ENCODE measurements around the gene LMOD2. TPM values are rescaled to one million over a fixed set of nuclear protein-coding genes. Genes with fewer than 3 reads are reported as not detected.

Gene LMOD2
- not detected for polyA plus RNA-seq (2012; ENCODE audit: missing spikeins)

- TF ChIP-seq POLR2A (IDR thresholded peaks at IDR 0.05; ENCODE audit: low read depth, low read length) (no peak), POLR2AphosphoS5 (IDR thresholded peaks at IDR 0.05; ENCODE audit: low read depth, low read length) (no peak), TAF1 (IDR thresholded peaks at IDR 0.05; ENCODE audit: borderline replicate concordance, low read depth, low read length) (no peak)
- FAIRE-seq (no peak), DNase-seq (ENCODE audit: insufficient read length) (no peak)
These were observed at the start of gene LMOD2 for GRCh38 chr7:123655614-123656013. Gene LMOD2, plus strand, starts transcription at chr7:123655866. Its CDS starts 98 bp downstream, at chr7:123655964.

- FAIRE-seq (no peak), DNase-seq (ENCODE audit: insufficient read length) (no peak)
- TF ChIP-seq TAF1 (IDR thresholded peaks at IDR 0.05; ENCODE audit: borderline replicate concordance, low read depth, low read length) (no peak), POLR2A (IDR thresholded peaks at IDR 0.05; ENCODE audit: low read depth, low read length) (no peak), POLR2AphosphoS5 (IDR thresholded peaks at IDR 0.05; ENCODE audit: low read depth, low read length) (no peak)
These were observed 48.2 kb upstream of the LMOD2 start for GRCh38 chr7:123607423-123607975.

- no peak for FAIRE-seq
- TF ChIP-seq POLR2AphosphoS5 (IDR thresholded peaks at IDR 0.05; ENCODE audit: low read depth, low read length) (no peak), TAF1 (IDR thresholded peaks at IDR 0.05; ENCODE audit: borderline replicate concordance, low read depth, low read length) (no peak), POLR2A (IDR thresholded peaks at IDR 0.05; ENCODE audit: low read depth, low read length) (no peak)
- DNase-seq (ENCODE audit: insufficient read length) = no peak
These were observed 46.4 kb upstream of the LMOD2 start for GRCh38 chr7:123608991-123609882.

- TF ChIP-seq POLR2A (IDR thresholded peaks at IDR 0.05; ENCODE audit: low read depth, low read length) (no peak), POLR2AphosphoS5 (IDR thresholded peaks at IDR 0.05; ENCODE audit: low read depth, low read length) (no peak)
- DNase-seq (ENCODE audit: insufficient read length) (no peak), FAIRE-seq (no peak)
These were observed 45.8 kb upstream of the LMOD2 start for GRCh38 chr7:123609883-123610239.

- FAIRE-seq (no peak), DNase-seq (ENCODE audit: insufficient read length) (no peak)
- TF ChIP-seq POLR2A (IDR thresholded peaks at IDR 0.05; ENCODE audit: low read depth, low read length) = no peak
- no peak for TF ChIP-seq TAF1 (IDR thresholded peaks at IDR 0.05; ENCODE audit: borderline replicate concordance, low read depth, low read length)
- no peak for TF ChIP-seq POLR2AphosphoS5 (IDR thresholded peaks at IDR 0.05; ENCODE audit: low read depth, low read length)
These were observed 43.6 kb upstream of the LMOD2 start for GRCh38 chr7:123612024-123612423.

GRCh38 chr7:123615344-123615743 lies 40.3 kb upstream of the LMOD2 start:
- no peak for TF ChIP-seq TAF1 (IDR thresholded peaks at IDR 0.05; ENCODE audit: borderline replicate concordance, low read depth, low read length)
- TF ChIP-seq POLR2A (IDR thresholded peaks at IDR 0.05; ENCODE audit: low read depth, low read length) = no peak
- TF ChIP-seq POLR2AphosphoS5 (IDR thresholded peaks at IDR 0.05; ENCODE audit: low read depth, low read length) = no peak
- DNase-seq (ENCODE audit: insufficient read length) = no peak
- no peak for FAIRE-seq

- FAIRE-seq (no peak), DNase-seq (ENCODE audit: insufficient read length) (no peak)
- no peak for TF ChIP-seq TAF1 (IDR thresholded peaks at IDR 0.05; ENCODE audit: borderline replicate concordance, low read depth, low read length)
These were observed 39.4 kb upstream of the LMOD2 start for GRCh38 chr7:123616223-123616622.

GRCh38 chr7:123621707-123622106 lies 34.0 kb upstream of the LMOD2 start:
- DNase-seq (ENCODE audit: insufficient read length) = no peak
- no peak for FAIRE-seq
- no peak for TF ChIP-seq TAF1 (IDR thresholded peaks at IDR 0.05; ENCODE audit: borderline replicate concordance, low read depth, low read length)
- no peak for TF ChIP-seq POLR2AphosphoS5 (IDR thresholded peaks at IDR 0.05; ENCODE audit: low read depth, low read length)
- TF ChIP-seq POLR2A (IDR thresholded peaks at IDR 0.05; ENCODE audit: low read depth, low read length) = no peak

- FAIRE-seq (no peak), DNase-seq (ENCODE audit: insufficient read length) (no peak)
- TF ChIP-seq POLR2A (IDR thresholded peaks at IDR 0.05; ENCODE audit: low read depth, low read length) (no peak), POLR2AphosphoS5 (IDR thresholded peaks at IDR 0.05; ENCODE audit: low read depth, low read length) (no peak), TAF1 (IDR thresholded peaks at IDR 0.05; ENCODE audit: borderline replicate concordance, low read depth, low read length) (no peak)
These were observed 32.8 kb upstream of the LMOD2 start for GRCh38 chr7:123622660-123623386.

GRCh38 chr7:123624527-123625183 lies 31.0 kb upstream of the LMOD2 start:
- DNase-seq (ENCODE audit: insufficient read length) (peak; percentile 7), FAIRE-seq (peak; percentile 67)
- TF ChIP-seq POLR2AphosphoS5 (IDR thresholded peaks at IDR 0.05; ENCODE audit: low read depth, low read length) (no peak), POLR2A (IDR thresholded peaks at IDR 0.05; ENCODE audit: low read depth, low read length) (no peak), TAF1 (IDR thresholded peaks at IDR 0.05; ENCODE audit: borderline replicate concordance, low read depth, low read length) (no peak)

GRCh38 chr7:123625254-123625653 lies 30.4 kb upstream of the LMOD2 start:
- no peak for TF ChIP-seq POLR2AphosphoS5 (IDR thresholded peaks at IDR 0.05; ENCODE audit: low read depth, low read length)
- no peak for TF ChIP-seq TAF1 (IDR thresholded peaks at IDR 0.05; ENCODE audit: borderline replicate concordance, low read depth, low read length)
- TF ChIP-seq POLR2A (IDR thresholded peaks at IDR 0.05; ENCODE audit: low read depth, low read length) = no peak
- DNase-seq (ENCODE audit: insufficient read length) (no peak), FAIRE-seq (no peak)

All from GM12892 (cell line).